Tongue (tissue), 2 donors: ENCODE data around the gene NTRK2. TPM values are rescaled to one million over a fixed set of nuclear protein-coding genes. Genes with fewer than 3 reads are reported as not detected.
A peak's percentile ranks its signal among the peaks of the same experiment; 100 is the strongest.

Experiments used
- DNase-seq: peaks from one replicate; pipeline ENCODE4 v3.0.0-alpha.2; 2015
- total RNA-seq: library from RNA; depleted of rRNA; stranded (reverse); fragments of >200 nt; gene quantifications from one replicate; pipeline ENCODE4 v1.2.3, GENCODE V29; 2014

The NTRK2 gene
- total RNA-seq, 1 donor from 2014 or later, result 60.3 TPM

DNA sequence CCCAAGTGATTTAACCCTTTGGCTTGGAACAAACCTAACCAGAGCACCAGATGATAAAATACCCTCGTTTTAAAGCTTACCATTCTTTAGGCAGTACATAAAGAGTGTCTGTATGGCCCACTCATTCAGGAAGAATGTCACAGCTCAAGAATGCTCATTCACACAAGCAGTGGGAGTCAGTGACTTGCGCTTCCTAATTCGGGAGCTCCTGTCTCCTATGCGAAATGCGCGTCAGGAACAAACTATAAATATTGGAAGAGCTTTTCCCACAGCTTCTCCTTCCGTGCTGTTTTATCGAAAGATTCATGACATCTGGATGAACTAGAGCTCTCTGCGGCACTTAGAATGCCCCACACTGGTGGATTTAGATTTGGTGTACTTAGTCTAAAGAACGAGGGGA is 66.6 kb downstream of the NTRK2 start:
- DNase-seq, result no peak

DNA sequence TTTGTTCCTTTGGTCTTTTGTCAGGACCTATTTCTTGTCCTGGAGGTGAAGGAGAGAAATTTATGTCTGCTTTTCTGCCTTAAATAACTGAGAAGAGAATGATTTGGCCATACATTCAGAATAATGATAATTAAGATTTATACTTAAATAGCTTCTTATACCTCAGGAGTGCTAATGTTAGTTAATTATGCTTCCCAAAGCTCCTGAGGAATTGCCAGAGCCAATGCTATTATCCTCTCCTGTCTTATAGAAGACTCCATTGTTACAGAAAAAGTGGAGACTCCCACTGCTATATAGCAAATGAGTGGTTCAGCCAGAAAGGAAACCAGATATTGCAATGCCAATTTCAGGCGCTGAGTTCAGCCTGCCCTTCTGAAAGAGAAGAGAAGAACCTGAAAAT is 67.0 kb downstream of the NTRK2 start:
- DNase-seq, result no peak

DNA sequence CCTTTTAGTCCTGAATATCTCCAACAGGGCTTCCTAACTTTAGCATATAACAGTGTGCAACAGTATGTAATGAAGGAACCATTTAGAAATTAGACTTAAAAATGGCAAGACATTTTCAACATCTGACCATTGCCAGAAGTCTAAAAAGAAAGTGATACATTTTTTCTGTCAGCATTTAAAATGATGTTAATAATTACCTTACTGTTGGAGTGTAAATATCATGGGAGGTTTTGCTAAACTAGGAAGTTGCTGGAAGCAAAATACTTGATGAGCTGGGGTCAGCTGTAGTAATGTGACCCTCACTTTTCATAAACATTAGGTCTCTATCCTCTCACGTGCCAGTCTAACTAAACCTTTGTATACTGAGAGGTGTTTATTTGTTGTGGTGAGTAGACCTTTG is 68.8 kb downstream of the NTRK2 start:
- DNase-seq, result no peak

DNA sequence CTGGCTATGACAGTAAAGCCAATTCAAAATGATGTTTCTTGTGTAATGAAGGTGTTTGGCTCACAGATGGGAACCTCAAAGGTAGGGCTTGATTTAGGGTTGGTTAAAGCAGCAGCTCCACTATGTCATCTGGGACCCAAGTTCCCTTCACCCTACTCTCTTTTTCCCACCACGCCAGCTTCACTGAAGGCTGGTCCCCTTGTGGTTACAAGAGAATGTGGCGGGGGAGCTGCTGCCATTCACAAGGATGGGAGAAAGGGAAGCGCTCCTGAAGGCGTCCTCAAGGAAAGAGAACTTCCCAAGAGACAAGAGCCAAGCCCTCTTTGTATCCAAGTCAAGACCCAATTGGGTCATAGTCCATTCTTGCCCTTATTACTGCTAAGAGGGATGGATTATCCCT is 72.7 kb downstream of the NTRK2 start:
- DNase-seq, result no peak

DNA sequence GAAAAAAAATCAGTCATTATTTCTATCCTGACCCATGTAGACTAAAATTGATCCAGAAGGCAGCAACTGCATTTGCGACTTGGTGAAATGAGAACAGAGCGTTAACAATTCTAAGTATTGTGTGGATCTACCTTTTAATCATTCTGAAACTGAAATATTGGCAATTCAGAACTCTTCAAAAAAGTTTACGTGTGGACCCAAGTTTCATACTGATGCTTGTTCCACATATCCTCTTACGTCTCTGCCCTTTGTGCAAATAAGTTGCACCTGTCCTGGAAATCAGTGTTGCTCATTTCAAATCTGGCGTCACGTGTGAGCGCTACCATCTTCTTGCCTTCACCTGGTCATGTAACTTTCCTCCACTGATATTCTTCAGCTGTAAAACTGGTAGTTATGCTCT is 74.7 kb downstream of the NTRK2 start:
- DNase-seq, result no peak

DNA sequence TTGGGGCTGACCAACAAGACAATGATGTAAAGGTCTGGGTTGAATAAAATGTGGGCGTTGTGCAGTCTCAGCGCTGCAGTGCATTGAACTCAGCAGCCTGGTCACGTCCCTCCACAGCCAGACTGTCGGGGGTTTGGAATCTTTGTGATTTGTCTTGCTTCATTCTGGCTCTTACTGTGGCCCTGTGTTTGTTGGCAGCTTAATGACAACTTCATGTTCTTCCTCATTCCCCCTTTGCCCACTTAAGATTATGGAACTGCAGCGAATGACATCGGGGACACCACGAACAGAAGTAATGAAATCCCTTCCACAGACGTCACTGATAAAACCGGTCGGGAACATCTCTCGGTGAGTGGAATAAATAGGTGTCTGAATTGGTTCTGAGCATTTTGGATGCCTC is 75.2 kb downstream of the NTRK2 start:
- DNase-seq, result no peak

DNA sequence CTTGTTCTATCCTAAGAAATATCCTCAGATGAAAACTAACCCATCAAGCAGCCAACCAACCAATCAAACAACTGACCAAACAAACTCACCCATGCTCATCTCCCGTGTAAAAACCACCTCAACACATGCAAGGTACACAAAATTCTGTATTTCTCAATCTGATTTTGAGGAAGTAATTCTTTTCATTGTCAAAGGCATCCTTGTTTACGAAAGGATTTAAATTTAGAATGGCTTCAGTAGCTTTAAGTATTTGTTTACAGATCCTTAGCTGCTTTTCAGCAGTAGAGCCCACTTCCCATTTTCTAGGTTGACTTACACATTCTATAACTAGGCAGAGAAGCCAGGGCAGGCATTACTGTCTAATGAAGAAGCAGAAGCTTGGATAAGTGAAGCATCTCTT is 78.6 kb downstream of the NTRK2 start:
- no peak for DNase-seq

DNA sequence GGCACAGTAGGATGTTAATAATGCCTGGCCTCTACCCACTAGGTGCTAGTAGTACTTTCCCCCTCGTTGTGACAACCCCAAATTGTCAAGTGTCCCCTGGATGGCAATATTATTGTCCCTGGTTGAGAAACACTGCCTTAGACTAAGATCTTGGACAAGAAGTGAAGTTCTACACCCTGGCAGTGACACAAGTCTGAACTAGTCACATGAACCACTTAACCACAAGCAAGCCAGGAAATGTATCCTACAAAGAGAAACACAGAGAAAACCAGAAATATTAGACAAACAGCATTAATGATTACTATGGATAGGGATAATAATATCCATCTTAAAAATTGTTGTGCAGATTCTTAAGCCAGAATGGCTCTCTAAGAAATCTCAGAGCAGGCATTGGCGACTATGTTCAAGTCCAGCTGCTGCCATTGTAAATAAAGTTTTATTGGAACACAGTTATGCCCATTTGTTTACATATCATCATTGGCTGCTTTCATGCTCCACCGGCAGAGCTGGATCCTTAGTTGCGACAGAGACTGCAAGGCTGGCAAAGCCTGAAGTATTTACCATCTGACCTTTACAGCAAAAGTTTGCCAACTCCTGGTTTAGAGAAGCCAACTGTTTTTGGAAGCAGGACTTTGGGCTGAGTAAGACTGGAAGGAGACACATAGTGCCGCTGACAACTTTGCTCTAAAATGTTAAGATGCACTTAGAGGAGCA is 80.8 kb downstream of the NTRK2 start:
- no peak for DNase-seq

DNA sequence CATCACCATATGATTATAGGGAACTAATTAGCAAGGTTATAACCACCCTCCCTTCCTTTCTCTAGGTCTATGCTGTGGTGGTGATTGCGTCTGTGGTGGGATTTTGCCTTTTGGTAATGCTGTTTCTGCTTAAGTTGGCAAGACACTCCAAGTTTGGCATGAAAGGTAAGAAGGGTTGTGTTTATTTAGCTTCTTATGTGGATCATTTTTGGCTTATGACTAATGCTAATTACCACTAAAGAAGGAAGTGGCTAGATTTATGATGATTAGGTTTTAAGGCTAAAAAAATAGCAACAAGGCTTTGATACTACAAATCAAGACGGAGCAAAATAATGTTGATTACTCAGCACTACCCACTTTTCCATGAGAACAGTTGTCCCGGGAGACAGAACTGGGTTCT is 82.4 kb downstream of the NTRK2 start:
- DNase-seq, result no peak

DNA sequence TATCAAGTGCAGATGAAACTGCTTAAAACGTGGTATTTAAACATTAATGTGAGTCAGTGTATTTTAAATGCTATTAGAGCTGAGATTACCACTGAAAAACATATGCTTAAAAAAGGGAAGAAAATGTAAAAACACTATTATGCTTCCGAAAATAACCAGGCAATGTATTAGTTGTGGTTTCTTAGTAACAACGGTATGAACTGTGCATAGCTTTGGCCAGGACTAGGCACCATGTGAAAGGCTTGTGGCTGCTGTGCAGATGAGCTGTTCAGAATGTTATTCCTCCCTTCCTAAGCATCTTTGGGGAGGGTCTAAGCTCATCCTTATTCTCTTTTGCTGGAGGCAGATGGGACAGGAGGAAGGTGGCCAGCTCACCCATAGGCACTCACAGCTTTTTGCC is 84.9 kb downstream of the NTRK2 start:
- peak; percentile 12 for DNase-seq

DNA sequence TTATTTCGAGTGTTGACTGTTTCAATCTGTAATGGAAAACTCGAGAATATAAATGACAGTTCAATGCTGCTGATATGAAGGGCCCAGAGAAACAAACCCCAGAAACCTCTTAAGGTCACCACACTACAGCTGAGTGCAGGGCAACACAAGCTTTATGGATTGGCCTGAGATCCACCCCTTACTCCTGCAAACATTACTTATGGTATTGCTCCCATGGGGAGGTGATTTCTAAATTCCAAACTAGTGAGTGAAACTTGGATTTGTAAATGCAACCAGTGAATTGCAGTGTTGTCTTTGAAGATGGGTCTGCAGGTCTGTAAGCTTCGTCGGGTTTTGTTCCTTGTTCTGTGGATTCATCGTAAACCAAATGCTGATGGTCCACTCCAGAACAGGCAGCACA is 85.4 kb downstream of the NTRK2 start:
- DNase-seq, result no peak

DNA sequence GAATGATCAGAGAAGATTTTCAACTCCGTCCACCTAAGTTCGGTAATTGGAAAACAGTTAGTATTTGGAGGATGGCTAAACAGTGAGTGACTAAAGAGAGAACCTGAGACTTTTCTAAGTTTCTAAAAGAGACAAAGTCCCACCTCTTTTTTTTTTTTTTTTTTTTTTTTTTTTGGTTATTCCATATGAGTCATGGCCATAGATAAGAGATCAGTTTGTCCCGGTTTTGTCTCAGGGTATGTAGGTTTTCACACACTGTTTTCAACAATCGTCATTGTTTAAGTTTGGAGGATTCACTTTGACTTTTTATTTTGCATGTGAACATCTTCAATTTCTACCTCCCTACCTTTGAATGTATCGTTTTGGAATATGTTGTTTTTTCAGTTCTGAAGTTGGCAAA is 85.9 kb downstream of the NTRK2 start:
- DNase-seq, result no peak

DNA sequence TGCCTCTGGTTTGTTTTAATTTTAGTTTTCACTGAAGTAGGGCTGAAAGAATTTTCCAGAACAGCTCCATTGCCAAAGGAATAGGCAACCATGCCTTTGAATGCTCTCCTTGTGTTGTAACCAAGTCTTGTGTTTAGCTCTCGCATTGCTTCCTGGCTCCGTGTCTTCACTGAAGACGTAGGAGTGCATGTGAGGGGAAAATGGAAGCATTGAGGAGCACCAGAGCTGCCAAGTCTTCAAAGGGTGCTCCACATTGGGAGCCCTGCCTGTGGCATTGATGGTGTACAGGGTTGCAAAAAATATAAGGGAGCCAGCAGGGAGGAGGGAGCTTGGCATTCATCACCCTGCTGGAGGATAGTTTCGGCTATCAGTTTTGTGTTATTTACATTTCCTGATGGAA is 86.6 kb downstream of the NTRK2 start:
- peak; percentile 62 for DNase-seq

DNA sequence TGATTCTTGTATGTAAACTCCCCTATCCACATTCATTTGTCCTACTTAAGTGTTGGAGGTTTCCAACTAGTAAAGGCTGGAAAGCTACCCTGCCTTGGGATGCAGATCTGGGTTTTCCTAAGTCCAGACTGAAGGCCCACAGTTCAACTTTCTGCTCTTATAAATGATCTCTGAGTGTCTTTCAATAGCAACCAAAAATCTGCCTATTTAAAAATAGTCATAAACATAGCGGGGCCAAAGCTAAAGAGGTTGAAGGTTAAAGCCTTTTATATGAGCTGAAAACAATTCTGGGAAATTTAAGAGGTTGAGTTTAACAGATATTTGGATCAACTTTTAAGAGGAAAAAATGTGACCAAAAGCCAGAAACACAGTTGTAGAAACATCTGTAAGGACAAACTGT is 87.2 kb downstream of the NTRK2 start:
- DNase-seq, result peak; percentile 78

DNA sequence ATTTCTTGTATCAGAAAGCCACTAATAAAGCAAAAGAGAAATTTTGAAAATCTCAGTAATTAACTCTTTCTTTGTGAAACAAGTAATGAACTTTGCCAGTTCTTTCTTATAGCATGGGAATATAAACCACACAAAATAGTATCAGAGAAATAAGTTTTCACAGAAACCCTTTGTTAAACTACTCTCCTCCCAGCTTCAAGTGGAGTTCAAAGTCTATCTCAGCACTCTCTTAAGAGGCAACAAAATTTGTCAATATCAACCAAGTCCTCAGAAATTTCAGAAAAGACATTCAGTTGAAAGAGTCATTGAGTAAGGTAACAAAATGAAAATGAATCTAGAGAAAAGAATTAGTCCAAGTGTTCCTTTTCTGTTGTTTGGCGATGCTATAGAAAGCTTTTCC is 89.3 kb downstream of the NTRK2 start:
- DNase-seq, result no peak

DNA sequence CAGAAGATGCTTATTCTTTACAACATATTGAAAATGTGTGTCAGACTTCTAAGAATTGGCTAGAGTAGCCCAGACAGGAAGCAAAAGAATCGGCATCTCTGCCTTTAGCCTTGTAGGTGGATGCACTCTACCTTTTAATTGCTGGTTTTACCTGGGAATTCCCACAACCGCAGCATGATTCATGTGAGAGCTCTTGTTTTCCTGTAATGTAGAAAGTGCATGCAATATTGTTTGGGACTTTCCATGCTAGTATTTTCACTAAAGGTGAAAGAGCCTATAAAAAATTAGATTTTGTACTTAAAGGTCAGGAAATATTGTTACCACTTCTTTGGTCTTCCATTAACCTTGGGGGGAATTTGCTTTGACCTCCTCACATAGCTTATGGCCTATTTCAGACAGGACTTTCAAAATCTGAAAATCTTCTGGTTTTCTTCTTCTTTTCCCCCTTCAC is 89.8 kb downstream of the NTRK2 start:
- no peak for DNase-seq

DNA sequence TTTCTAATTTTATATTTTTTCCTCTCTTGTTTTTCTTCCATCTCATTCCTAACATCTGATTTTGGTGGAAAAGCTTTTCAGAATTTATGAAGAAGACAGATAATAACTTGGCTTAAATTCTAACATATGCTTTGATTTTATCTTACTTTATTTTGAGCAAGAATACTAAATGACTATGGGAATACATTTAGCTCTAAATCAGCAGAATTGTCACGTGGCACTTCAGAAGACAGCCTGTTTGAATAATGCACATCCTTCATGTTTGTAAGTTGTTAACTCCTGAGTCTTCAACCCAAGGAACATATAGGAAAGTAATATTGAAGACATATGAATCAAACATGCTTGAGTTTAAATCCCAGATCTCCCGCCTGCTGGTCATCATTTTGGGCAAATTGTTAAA is 90.3 kb downstream of the NTRK2 start:
- no peak for DNase-seq

DNA sequence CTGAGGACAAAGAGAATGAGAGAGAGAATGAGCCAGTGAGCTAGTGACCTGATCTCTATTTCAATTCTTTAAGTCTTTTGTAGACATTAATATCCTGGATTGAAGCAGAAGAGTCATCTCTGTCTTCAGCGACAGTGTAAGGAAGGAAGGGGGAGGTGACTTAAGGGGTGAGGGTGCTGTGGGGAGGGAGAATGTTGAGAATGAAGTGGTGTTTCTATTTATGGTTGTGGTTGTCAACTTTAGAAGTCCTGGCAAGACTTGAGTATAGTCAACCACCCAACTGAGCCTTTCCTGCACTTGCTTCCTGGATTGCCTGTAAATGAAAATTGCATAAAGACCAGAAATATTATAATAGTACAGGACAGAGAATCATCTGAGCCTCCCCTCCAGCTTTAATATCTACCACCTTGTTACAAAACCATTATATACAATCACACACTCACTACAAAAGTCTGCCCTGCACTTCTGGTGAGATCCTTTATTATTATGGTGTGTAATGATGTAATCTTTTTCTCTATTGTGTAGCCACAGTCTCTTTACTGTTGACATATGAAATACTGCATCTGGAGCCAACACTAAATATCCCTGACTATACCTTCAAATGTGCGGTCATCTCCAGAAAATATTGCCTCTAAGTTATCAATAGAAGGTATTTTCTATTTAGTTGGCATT is 91.7 kb downstream of the NTRK2 start:
- DNase-seq, result no peak

DNA sequence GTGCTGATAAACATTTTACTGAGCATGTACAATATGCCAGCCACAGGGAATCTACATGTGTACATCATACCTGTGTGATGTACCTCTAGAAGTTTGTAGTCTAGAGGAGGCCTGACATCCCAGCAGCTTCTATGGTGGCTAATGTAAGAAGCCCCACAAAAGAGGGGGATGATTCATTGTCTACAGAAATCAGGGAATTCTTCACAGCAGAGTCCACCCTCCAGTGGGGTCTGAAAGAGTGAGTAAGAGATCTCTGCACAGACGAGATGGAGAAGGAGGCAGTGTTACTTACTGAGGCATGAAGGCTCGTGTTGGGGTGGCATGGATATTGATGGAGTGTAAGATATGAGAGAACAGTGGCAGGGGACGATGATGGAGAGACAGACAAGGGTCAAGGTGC is 103.0 kb downstream of the NTRK2 start:
- no peak for DNase-seq

DNA sequence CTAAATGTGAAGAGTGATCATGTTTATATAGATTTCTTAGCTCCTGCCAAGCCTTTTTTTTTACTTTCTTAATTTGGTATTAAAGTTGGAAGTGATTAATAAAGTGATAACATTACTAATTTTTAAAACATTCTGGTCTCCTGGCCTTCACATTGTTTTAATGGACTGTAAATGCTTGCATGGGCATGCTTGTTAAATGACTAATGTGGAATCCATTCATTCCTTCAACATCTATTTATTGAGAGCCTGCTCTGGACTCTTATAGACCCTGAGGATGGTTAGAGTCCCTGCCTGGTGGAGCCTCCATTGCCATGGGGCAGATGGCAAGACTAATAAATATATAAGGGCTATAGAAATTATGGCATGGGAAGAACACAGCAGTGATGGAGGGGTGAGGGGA is 103.5 kb downstream of the NTRK2 start:
- DNase-seq, result no peak

DNA sequence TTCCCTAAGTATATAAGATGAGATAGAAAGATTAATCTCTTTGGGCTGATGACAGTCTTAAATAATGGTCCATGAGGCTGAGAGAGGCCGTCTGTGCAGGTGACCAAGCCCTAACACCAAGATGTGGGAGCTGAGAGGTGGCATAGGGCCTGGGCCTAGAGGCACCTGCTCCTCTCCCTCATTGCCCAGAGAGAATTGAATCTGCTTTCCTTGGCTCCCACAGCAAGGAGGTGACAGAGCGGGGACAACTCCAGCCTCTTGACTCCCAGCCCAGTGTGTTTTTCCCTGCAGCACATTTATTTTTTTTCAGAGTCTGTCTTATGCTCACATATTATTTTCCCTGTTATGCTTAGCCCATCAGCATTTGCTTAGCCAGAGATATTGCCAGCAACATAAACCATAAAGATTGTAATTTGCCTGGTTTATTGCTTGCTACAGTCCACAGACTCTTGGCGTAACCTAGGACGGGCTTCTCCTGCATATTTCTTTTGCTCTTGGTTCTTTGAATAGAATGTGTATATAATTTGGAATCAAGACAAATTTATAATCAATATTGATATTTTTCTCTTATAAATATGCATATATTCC is 105.6 kb downstream of the NTRK2 start:
- no peak for DNase-seq

DNA sequence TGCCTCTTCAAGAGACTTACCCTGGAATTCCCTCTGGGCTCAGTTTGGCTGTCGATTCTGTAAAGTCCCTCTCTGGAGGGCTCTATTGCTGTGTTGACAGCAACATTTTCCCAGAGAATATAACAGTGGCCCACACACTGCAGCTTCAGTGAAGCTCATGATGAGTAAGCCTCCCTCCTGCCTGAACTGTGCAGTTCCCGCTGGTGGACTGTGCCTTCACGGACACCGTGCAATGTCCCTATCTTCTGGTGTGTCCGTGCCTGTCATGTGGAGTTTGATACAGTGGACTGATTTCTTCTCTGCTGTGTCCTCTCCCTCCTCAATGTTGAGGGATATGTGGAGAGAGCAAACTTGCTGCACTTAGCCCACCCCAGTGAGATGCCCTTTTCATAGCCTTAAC is 109.0 kb downstream of the NTRK2 start:
- no peak for DNase-seq

DNA sequence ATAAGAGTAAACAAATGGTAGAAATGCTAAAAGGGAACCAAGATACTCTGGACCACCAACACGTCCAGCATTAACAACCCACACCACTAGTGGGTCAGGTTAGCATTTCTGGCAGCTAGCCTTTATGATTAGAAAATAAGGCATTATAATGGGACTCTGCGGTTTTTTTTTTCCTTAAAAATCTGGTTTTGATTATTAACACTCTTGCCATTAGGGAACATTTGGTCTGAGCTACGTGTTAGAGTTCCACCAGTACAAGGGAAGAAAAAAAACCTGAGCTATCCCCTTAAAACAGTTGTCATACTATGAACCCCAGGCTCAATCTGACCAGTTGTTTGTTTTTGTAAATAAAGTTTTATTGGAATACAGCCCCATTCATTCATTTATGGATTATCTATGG is 110.4 kb downstream of the NTRK2 start:
- DNase-seq, result no peak

DNA sequence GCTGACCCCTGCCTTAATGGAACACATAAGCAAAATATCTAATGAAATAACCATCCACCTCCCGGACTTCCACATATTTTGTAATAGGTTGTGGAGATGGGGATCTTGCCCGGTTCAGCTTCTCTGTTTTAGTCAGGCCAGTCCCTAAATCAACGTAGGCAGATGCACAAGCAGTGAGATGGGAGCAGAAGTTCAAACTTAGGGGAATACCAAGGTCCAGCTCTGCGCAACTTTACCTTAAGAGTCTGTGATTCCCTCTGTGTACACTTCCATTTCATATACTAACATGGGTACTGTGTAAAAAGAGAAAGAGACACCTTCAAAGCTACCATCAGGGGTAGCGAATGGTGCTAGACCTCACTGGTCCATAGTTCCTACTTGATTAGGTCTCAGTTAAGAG is 110.9 kb downstream of the NTRK2 start:
- DNase-seq, result no peak
